Spinal cord (tissue), 10 donors: ENCODE measurements around the gene NFIB. TPM values are rescaled to one million over a fixed set of nuclear protein-coding genes. Genes with fewer than 3 reads are reported as not detected.
A peak's percentile ranks its signal among the peaks of the same experiment; 100 is the strongest.

Experiments
- DNase-seq, 6 donors: peaks; one replicate each; pipeline versions ENCODE4 v3.0.0 to v3.0.0-alpha.2; 2013 to 2015; ENCODE audit warnings: low spot score in 6 of 6, low read depth in 4 of 6
- H3K27ac ChIP-seq: one replicate; pipeline ENCODE4 v1.5.1; 2013; ENCODE audit warnings: low read depth, low read length, control low read depth
- H3K27me3 ChIP-seq: one replicate; pipeline ENCODE4 v1.6.1; 2013; ENCODE audit warnings: low read length; ENCODE audit not compliant: control insufficient read depth, insufficient read depth
- H3K36me3 ChIP-seq: one replicate; pipeline ENCODE4 v1.6.1; 2013; ENCODE audit warnings: low read length; ENCODE audit not compliant: control insufficient read depth, insufficient read depth
- H3K4me1 ChIP-seq: one replicate; pipeline ENCODE4 v1.6.1; 2013; ENCODE audit warnings: low read length; ENCODE audit not compliant: control insufficient read depth, insufficient read depth
- H3K4me3 ChIP-seq: one replicate; pipeline ENCODE4 v1.5.1; 2013; ENCODE audit warnings: low read depth, low read length, control low read depth
- H3K9me3 ChIP-seq: one replicate; pipeline ENCODE4 v1.6.1; 2013; ENCODE audit warnings: low read length; ENCODE audit not compliant: control insufficient read depth, insufficient read depth
- WGBS: methylation state at CpG from one replicate; pipeline ENCODE4 v1.1.5; 2013; ENCODE audit warnings: missing lambda C conversion rate; ENCODE audit not compliant: insufficient coverage; 5-methylcytosine and 5-hydroxymethylcytosine counted together
- long read RNA-seq, 4 donors: transcript quantifications; one replicate each; lab custom pipeline, GENCODE V29; 2026
- polyA plus RNA-seq, 2 donors: library from polyadenylated mRNA; unstranded; fragments of 120-200 nt; gene quantifications; one replicate each; pipeline ENCODE4 v1.2.1, GENCODE V29; 2013; ENCODE audit not compliant: insufficient read length in 2 of 2
- total RNA-seq, 2 donors: library from RNA; depleted of rRNA in 1 of 2; stranded (reverse); fragments of 120-200 nt in 1 of 2; fragments of >200 nt in 1 of 2; gene quantifications; one replicate each; pipeline versions ENCODE4 v1.2.3 to v1.2.4, GENCODE V29; 2013 to 2014
- donor health status: healthy.

NFIB gene
- total RNA-seq (10 to 100 TPM; 93.5 to 97.5 TPM), polyA plus RNA-seq (10 to 100 TPM; 56.4 to 86.4 TPM)
- long read RNA-seq, donor 1, full-length matches to known transcripts: 7 of 7 reads
- long read RNA-seq, donor 1, partial matches to known transcripts: 0 of 7 reads
- long read RNA-seq, donor 1, other reads (novel, unspliced or antisense): 0 of 7 reads
- long read RNA-seq, donor 2, full-length matches to known transcripts: 3 of 3 reads
- long read RNA-seq, donor 2, partial matches to known transcripts: 0 of 3 reads
- long read RNA-seq, donor 2, other reads (novel, unspliced or antisense): 0 of 3 reads
- long read RNA-seq, donor 3, full-length matches to known transcripts: 8 of 14 reads
- long read RNA-seq, donor 3, partial matches to known transcripts: 6 of 14 reads
- long read RNA-seq, donor 3, other reads (novel, unspliced or antisense): 0 of 14 reads
- long read RNA-seq, donor 4, partial matches to known transcripts: 0 of 1 reads
- long read RNA-seq, donor 4, other reads (novel, unspliced or antisense): 0 of 1 reads

- H3K4me1 ChIP-seq: peaks cover 14% of the 10 kb centered on the region
- H3K27me3 ChIP-seq: peaks cover 7% of the 10 kb centered on the region
- no peaks in the 10 kb centered on the region for H3K9me3 ChIP-seq
- H3K4me3 ChIP-seq: peak within 1 kb of the TSS; percentile 93
- WGBS: under 1% methylated on average over 45 of the region's 63 CpGs
- H3K36me3 ChIP-seq: no peaks in the 10 kb centered on the region
- H3K27ac ChIP-seq: peak within 1 kb of the TSS; percentile 98
- peak in 2 of 6 donors; percentile 81 to 87 for DNase-seq
Observed at GRCh38 chr9:14313951-14314423, at the start of gene NFIB. Gene NFIB, minus strand, starts transcription at chr9:14314141. Its CDS starts 630 bp downstream, at chr9:14313511.

- H3K27ac ChIP-seq: no peak overlapping the region
Observed at GRCh38 chr9:14362175-14362574, 48.2 kb upstream of the NFIB start.

GRCh38 chr9:14361074-14361473 is 47.1 kb upstream of the NFIB start:
- Histone ChIP-seq H3K27me3 (no peaks in the 10 kb centered on the region), H3K4me1 (peaks cover 4% of the 10 kb centered on the region), H3K36me3 (no peaks in the 10 kb centered on the region), H3K27ac (no peak overlapping the region), H3K4me3 (no peak overlapping the region), H3K9me3 (no peaks in the 10 kb centered on the region)
- no peak for DNase-seq

More at GRCh38 chr9:14362175-14362574, 48.2 kb upstream of the NFIB start:
- no peak for DNase-seq
- Histone ChIP-seq H3K4me1 (peaks cover 4% of the 10 kb centered on the region), H3K36me3 (no peaks in the 10 kb centered on the region), H3K27me3 (no peaks in the 10 kb centered on the region), H3K9me3 (no peaks in the 10 kb centered on the region), H3K4me3 (no peak overlapping the region)
- WGBS: no CpG with 5 or more reads among the region's 1 CpG

- H3K27me3 ChIP-seq: no peaks in the 10 kb centered on the region
- no peaks in the 10 kb centered on the region for H3K9me3 ChIP-seq
- no peaks in the 10 kb centered on the region for H3K36me3 ChIP-seq
- peaks cover 6% of the 10 kb centered on the region for H3K4me1 ChIP-seq
- 100% methylated on average over 1 of the region's 2 CpGs for WGBS
- no peak for DNase-seq
- no peak overlapping the region for H3K4me3 ChIP-seq
- H3K27ac ChIP-seq: no peak overlapping the region
Observed at GRCh38 chr9:14358523-14358922, 44.6 kb upstream of the NFIB start.

- Histone ChIP-seq H3K4me1 (peaks cover 15% of the 10 kb centered on the region), H3K27ac (peak overlapping the region; percentile 26), H3K9me3 (no peaks in the 10 kb centered on the region), H3K36me3 (no peaks in the 10 kb centered on the region), H3K4me3 (no peak overlapping the region), H3K27me3 (no peaks in the 10 kb centered on the region)
- 50% methylated on average over 5 of the region's 7 CpGs for WGBS
- no peak for DNase-seq
Observed at GRCh38 chr9:14356351-14357265, 42.7 kb upstream of the NFIB start.

GRCh38 chr9:14354201-14354600 is 40.3 kb upstream of the NFIB start:
- WGBS: no CpG with 5 or more reads among the region's 1 CpG
- H3K4me3 ChIP-seq: no peak overlapping the region
- H3K27me3 ChIP-seq: peaks cover 20% of the 10 kb centered on the region
- peak overlapping the region; percentile 94 for H3K27ac ChIP-seq
- no peaks in the 10 kb centered on the region for H3K9me3 ChIP-seq
- H3K4me1 ChIP-seq: peaks cover 33% of the 10 kb centered on the region
- peak in 2 of 6 donors; percentile 15 to 51 for DNase-seq
- no peaks in the 10 kb centered on the region for H3K36me3 ChIP-seq

- H3K4me3 ChIP-seq: no peak overlapping the region
- peak in 5 of 6 donors; percentile 81 to 97 (median 90) for DNase-seq
- peaks cover 27% of the 10 kb centered on the region for H3K27me3 ChIP-seq
- 9% methylated on average over 17 of the region's 18 CpGs for WGBS
- peak overlapping the region; percentile 94 for H3K27ac ChIP-seq
- no peaks in the 10 kb centered on the region for H3K9me3 ChIP-seq
- H3K36me3 ChIP-seq: no peaks in the 10 kb centered on the region
- peaks cover 41% of the 10 kb centered on the region for H3K4me1 ChIP-seq
Observed at GRCh38 chr9:14353222-14354056, 39.5 kb upstream of the NFIB start.

- DNase-seq: peak in 1 of 6 donors; percentile 62
- no peaks in the 10 kb centered on the region for H3K9me3 ChIP-seq
- H3K36me3 ChIP-seq: no peaks in the 10 kb centered on the region
- H3K27ac ChIP-seq: peak overlapping the region; percentile 94
- peaks cover 37% of the 10 kb centered on the region for H3K27me3 ChIP-seq
- H3K4me3 ChIP-seq: no peak overlapping the region
- WGBS: 36% methylated on average over 4 of the region's 4 CpGs
- H3K4me1 ChIP-seq: peaks cover 50% of the 10 kb centered on the region
Observed at GRCh38 chr9:14352503-14352902, 38.6 kb upstream of the NFIB start.
